HT1080 (cell line): ENCODE results near the gene ZKSCAN1. TPM values are rescaled to one million over a fixed set of nuclear protein-coding genes. Genes with fewer than 3 reads are reported as not detected.
A peak's percentile ranks its signal among the peaks of the same experiment; 100 is the strongest.

Experiments used
- DNase-seq: peaks from one replicate; pipeline ENCODE4 v3.0.0-alpha.2; 2015; ENCODE audit warnings: low read depth
- total RNA-seq: library from RNA; depleted of rRNA; stranded (reverse); fragments of >200 nt; shearing (Covaris generic); gene quantifications from 2 replicates; pipeline ENCODE4 v1.2.3, GENCODE V29; 2014; rRNA removed

ZKSCAN1 gene
- total RNA-seq, 1 experiment from 2014 or later, result 15.5 TPM

GRCh38 chr7:100079024-100079560 lies 63.7 kb downstream of the ZKSCAN1 start:
- no peak for DNase-seq

GRCh38 chr7:100080907-100081534 lies 65.6 kb downstream of the ZKSCAN1 start:
- DNase-seq, result no peak

GRCh38 chr7:100081535-100082102 lies 66.2 kb downstream of the ZKSCAN1 start, which contains the start of gene ZNF3:
Gene ZNF3, minus strand, starts transcription at chr7:100081723. Its CDS starts 4,366 bp downstream, at chr7:100077357.
- DNase-seq, result peak; percentile 99

DNA sequence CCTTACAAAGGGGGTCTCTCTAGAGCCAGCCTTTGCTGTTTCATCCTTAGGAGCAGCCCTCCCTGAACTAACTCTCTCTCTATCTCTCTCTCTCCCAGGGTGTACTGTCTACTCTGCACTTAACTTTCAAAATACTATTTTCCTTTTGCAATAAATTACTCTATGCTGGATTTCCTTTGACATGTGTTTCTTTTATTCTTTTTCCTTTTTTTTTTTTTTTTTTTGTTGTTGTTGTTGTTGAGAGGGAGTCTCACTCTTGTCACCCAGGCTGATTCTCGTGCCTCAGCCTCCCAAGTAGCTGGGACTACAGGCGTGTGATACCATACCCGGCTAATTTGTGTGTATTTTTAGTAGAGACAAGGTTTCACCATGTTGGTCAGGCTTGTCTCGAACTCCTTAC lies 67.6 kb downstream of the ZKSCAN1 start:
- DNase-seq, result no peak

GRCh38 chr7:100085515-100085914 lies 70.1 kb downstream of the ZKSCAN1 start:
- DNase-seq, result no peak

DNA sequence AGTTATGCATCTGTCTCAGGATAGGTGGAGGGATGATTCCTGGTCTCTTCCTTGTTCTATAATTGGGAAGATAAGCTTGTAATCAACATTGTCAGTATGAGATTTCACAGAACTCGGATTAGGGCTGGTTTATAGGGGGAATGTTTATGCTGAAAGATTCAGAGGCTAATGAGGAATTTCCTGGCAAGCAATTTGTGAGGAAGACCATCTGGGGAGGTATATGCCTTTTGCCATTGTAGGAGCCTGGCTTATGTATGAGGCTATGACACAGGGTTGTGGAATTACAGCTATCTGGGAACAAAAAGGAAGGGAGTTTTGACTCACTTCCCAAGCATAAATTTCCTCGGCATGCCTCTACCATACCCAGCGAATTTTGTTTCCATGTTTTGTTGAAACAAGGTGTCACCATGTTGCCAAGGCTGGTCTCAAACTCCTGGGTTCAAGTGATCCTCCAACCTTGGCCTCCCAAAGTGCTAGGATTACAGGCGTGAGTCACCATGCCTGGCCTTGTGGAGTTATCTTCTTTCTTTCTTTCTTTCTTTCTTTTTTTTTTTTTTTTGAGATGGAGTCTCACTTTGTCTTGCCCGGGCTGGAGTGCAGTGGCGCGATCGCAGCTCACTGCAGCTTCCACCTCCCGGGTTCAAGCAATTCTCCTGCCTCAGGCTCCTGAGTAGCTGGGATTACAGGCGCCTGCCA lies 71.8 kb downstream of the ZKSCAN1 start:
- peak; percentile 97 for DNase-seq

DNA sequence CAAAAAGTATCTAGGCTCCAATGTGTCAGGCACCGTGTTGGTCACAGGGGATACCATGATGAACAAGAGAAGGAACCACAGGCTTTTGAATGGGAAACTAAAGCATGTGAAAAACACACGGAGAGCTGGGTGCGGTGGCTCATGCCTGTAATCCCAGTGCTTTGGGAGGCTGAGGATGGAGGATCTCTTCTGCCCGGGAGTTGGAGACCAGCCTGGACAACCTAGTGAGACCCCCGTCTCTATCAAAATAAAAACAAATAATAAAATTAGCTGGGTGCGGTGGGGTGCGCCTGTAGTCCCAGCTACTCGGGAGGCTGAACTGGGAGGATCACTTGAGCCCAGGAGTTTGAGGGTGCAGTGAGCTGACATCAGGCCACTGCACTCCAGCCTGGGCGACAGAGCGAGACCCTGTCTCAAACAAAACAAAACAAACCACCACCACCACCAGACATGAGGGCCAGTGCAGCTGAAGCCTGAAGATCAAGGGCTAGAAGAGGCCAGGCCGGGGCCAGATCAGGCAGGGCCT lies 72.8 kb downstream of the ZKSCAN1 start:
- no peak for DNase-seq

DNA sequence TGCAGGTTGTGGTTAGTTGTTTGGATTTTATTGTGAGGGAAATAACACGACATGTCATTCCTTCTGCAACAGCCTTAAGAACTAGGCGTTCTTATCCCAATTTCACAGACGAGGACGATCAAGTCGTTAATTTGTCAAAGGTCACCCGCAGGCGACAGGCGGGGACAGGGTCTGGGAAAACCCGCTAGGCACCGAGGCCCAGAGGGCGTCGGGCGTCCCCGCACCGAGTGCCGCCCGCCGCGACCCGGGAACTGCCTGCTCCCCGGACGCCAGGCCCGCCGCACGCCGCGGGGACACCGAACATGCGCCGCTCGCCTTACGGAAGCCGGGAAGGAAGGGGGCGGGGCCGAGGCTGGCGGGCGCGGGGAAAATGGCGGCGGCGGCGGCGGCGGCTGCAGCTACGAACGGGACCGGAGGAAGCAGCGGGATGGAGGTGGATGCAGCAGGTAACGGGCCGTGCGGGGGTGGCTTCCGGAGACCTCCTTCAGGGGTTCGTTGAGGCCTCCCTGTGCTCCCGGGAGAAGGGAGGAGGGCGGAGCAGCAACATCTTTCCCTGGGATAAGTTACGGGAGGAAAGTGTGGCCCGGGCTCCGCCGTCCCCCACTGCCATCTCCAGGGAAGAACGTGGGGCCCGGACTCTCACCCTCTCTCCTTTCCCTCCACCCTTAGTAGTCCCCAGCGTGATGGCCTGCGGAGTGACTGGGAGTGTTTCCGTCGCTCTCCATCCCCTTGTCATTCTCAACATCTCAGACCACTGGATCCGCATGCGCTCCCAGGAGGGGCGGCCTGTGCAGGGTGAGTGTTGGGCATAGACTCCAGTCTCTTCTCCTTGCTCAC lies 73.4 kb downstream of the ZKSCAN1 start, which contains the start of gene COPS6:
TSS of gene COPS6 (plus strand) at position 349 of the 837 bp plus-strand sequence. CDS start at position 371, 22 bp downstream.
- peak; percentile 62 for DNase-seq

- peak; percentile 46 for DNase-seq
Measured at GRCh38 chr7:100089458-100090196, 74.2 kb downstream of the ZKSCAN1 start.

GRCh38 chr7:100090527-100091410 lies 75.4 kb downstream of the ZKSCAN1 start:
- DNase-seq, result no peak

Other genes starting within 250 kb of the ZKSCAN1 start
- gene CYP3A4, start 231.4 kb upstream of the ZKSCAN1 start, total RNA-seq, result 0.05 TPM in 1 of 2 replicates, not detected in the other
- not detected in 2 replicates for gene CYP3A43, start 187.6 kb upstream of the ZKSCAN1 start, total RNA-seq
- not detected in 2 replicates for gene OR2AE1, start 138.6 kb upstream of the ZKSCAN1 start, total RNA-seq
- 12.5 and 13.0 TPM in 2 replicates for gene TRIM4, start 96.1 kb upstream of the ZKSCAN1 start, total RNA-seq
- 0.07 and 0.11 TPM in 2 replicates for gene GJC3, start 86.0 kb upstream of the ZKSCAN1 start, total RNA-seq
- gene AZGP1, start 39.6 kb upstream of the ZKSCAN1 start, total RNA-seq, result not detected in 2 replicates
- 7.9 and 8.1 TPM in 2 replicates for gene ZSCAN21, start 34.2 kb downstream of the ZKSCAN1 start, total RNA-seq
- 21.3 and 24.2 TPM in 2 replicates for gene ZNF3, start 66.1 kb downstream of the ZKSCAN1 start, total RNA-seq
- 93.6 and 155 TPM in 2 replicates for gene COPS6, start 73.4 kb downstream of the ZKSCAN1 start, total RNA-seq
- gene MCM7, start 85.8 kb downstream of the ZKSCAN1 start, total RNA-seq, result 350 and 387 TPM in 2 replicates
- gene AP4M1, start 86.0 kb downstream of the ZKSCAN1 start, total RNA-seq, result 13.7 and 14.4 TPM in 2 replicates
- 25.4 and 34.4 TPM in 2 replicates for gene TAF6, start 103.8 kb downstream of the ZKSCAN1 start, total RNA-seq
- 11.8 and 12.0 TPM in 2 replicates for gene CNPY4, start 104.0 kb downstream of the ZKSCAN1 start, total RNA-seq
- 1.6 and 2.6 TPM in 2 replicates for gene MBLAC1, start 111.4 kb downstream of the ZKSCAN1 start, total RNA-seq
- gene LAMTOR4, start 133.3 kb downstream of the ZKSCAN1 start, total RNA-seq, result 88.0 and 156 TPM in 2 replicates
- gene TRAPPC14, start 143.1 kb downstream of the ZKSCAN1 start, total RNA-seq, result 14.1 and 17.4 TPM in 2 replicates
- gene GAL3ST4, start 153.0 kb downstream of the ZKSCAN1 start, total RNA-seq, result 0.34 and 0.37 TPM in 2 replicates
- gene GPC2, start 161.8 kb downstream of the ZKSCAN1 start, total RNA-seq, result 0.51 TPM in 1 of 2 replicates, not detected in the other
- gene STAG3, start 162.3 kb downstream of the ZKSCAN1 start, total RNA-seq, result 0.10 and 0.23 TPM in 2 replicates
- not detected in 2 replicates for gene PVRIG, start 204.4 kb downstream of the ZKSCAN1 start, total RNA-seq